Mammary epithelial cell (primary cell): ENCODE results near the gene NPAS1.

Experiments used
- CTCF ChIP-seq, 2 donors: IDR thresholded peaks in 1 of 2; conservative IDR thresholded peaks in 1 of 2; 2 replicates each; pipeline ENCODE4 v1.5.1; 2011 to 2012; ENCODE audit warnings: inconsistent platforms in 2 of 2, low read length in 2 of 2, mild to moderate bottlenecking in 2 of 2, control low read depth in 1 of 2, low read depth in 1 of 2; ENCODE audit not compliant: insufficient read depth in 1 of 2; ENCODE audit errors: extremely low read depth in 1 of 2
- EZH2 ChIP-seq: IDR thresholded peaks from 2 replicates; pipeline ENCODE4 v1.6.1; 2012; ENCODE audit warnings: low read length, inconsistent platforms, borderline replicate concordance

DNA sequence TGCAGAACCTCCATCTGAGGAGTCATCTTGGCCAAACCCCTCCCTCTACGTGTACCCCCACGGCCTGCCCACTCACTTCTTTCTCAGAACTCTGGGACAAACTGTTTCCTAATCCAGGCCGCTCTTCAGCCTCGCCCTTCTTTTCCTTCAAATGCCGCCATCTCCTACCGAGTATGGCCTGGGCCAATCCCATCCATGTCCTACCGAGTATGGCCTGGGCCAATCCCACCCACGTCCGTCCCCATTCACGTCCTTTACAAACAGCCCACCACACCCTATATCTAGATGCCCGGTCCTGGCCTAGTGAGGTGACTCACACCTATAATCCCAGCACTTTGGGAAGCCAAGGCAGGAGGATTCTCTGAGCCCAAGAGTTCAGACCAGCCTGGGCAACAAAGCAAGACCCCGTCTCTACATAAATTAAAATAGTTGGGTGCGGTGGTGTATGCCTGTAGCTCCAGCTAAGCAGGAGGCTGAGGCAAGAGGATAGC is 27.7 kb downstream of the NPAS1 start:
- TF ChIP-seq CTCF (conservative IDR thresholded peaks at IDR 0.05 in 1 of 2, IDR thresholded peaks at IDR 0.05 in 1 of 2; ENCODE audit: extremely low read depth in 1 of 2, insufficient read depth in 1 of 2, low read depth in 1 of 2, low read length in 2 of 2) (no peak), EZH2 (no peak)
